Naive B cell (primary cell): ENCODE data around the gene OPRL1. TPM values are rescaled to one million over a fixed set of nuclear protein-coding genes. Genes with fewer than 3 reads are reported as not detected.
"Not testable (repeated sequence)": the region's sequence is repeated elsewhere in the genome, so short reads cannot be mapped to it uniquely, and the experiment has no call there.

ENCODE experiments used
- ATAC-seq, 2 donors: fragments of 150-1000 bp; cut with Tn5 transposase; 2 replicates each; pipeline ENCODE4 v1.10.0; 2021; ENCODE audit warnings: low read depth in 2 of 2, mild to moderate bottlenecking in 2 of 2, moderate library complexity in 2 of 2
- DNase-seq: peaks from one replicate; pipeline ENCODE4 v3.0.0; 2022
- H3K27ac Mint-ChIP-seq, 6 donors: one replicate each; pipeline ENCODE4 v1.8.0; 2020 to 2022; ENCODE audit warnings: mild to moderate bottlenecking in 6 of 6, mixed read lengths in 6 of 6, moderate library complexity in 5 of 6, inconsistent platforms in 2 of 6
- H3K27me3 Mint-ChIP-seq, 3 donors: one replicate each; pipeline ENCODE4 v1.8.0; 2021 to 2022; ENCODE audit warnings: mixed read lengths in 3 of 3, mild to moderate bottlenecking in 1 of 3
- H3K36me3 Mint-ChIP-seq, 2 donors: one replicate each; pipeline ENCODE4 v1.8.0; 2020 to 2022; ENCODE audit warnings: mixed read lengths in 2 of 2, inconsistent platforms in 1 of 2, mild to moderate bottlenecking in 1 of 2
- H3K4me1 Mint-ChIP-seq, 3 donors: one replicate each; pipeline ENCODE4 v1.8.0; 2020 to 2022; ENCODE audit warnings: mixed read lengths in 3 of 3, inconsistent platforms in 1 of 3, mild to moderate bottlenecking in 1 of 3, moderate library complexity in 1 of 3
- H3K4me3 Mint-ChIP-seq, 8 donors: one replicate each; pipeline ENCODE4 v1.8.0; 2020 to 2022; ENCODE audit warnings: mild to moderate bottlenecking in 8 of 8, mixed read lengths in 8 of 8, moderate library complexity in 8 of 8, inconsistent platforms in 2 of 8
- H3K9me3 Mint-ChIP-seq, 7 donors: one replicate each; pipeline ENCODE4 v1.8.0; 2020 to 2022; ENCODE audit warnings: mixed read lengths in 7 of 7, mild to moderate bottlenecking in 5 of 7, inconsistent platforms in 2 of 7, moderate library complexity in 1 of 7
- polyA plus RNA-seq, 6 donors: library from polyadenylated mRNA; unstranded; fragments of 300-500 nt; fragmentation: Illumina TruSeq; gene quantifications; one replicate each; pipeline ENCODE4 v1.2.3, GENCODE V29; 2021; ENCODE audit warnings: low read depth in 6 of 6

OPRL1 gene
- polyA plus RNA-seq, 6 donors from 2014 or later, result 0.91 to 3.4 (median 2.3) TPM

- Mint-ChIP-seq H3K27me3 (no peaks in the 10 kb centered on the region), H3K27ac (peak overlapping the region in 1 of 6 donors; percentile 25), H3K4me3 (no peak overlapping the region), H3K4me1 (peaks cover 9 to 20% (median 11%) of the 10 kb centered on the region in 3 donors), H3K9me3 (no peaks in the 10 kb centered on the region), H3K36me3 (no peaks in the 10 kb centered on the region)
- ATAC-seq (no peak), DNase-seq (no peak)
Observed at GRCh38 chr20:64113444-64113775, 33.5 kb downstream of the OPRL1 start.

DNA sequence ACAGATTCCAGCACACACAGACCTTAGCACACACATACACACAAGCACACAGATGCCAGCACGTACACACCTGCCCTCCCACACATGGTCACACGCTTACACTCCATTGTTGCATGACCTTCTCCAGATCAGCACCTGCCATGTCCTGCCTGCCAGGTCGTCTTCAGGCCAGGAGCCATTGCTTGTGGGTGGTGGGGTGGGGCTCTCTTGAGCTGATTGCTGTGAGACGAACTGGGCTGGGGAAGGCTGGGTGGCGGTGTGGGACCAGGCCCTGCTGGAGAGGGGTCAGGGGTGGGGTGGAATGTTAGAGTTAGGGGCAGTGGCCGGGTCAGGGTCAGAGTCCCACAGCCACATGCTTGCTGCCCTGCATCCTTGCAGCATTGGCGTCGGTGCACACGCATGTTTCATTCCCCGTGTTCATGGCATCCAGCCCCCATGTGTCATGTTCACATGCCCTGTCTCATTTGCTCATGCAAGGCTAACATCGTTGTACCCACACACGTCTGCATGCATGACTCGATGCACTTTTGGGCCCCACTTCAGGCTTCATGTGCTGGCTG, 34.0 kb downstream of the OPRL1 start:
- no peaks in the 10 kb centered on the region for H3K9me3 Mint-ChIP-seq
- peak overlapping the region in 1 of 6 donors; percentile 25 for H3K27ac Mint-ChIP-seq
- H3K4me1 Mint-ChIP-seq, result peaks cover 7 to 16% (median 8%) of the 10 kb centered on the region in 3 donors
- ATAC-seq (no peak), DNase-seq (no peak)
- no peak overlapping the region for H3K4me3 Mint-ChIP-seq
- no peaks in the 10 kb centered on the region for H3K27me3 Mint-ChIP-seq
- H3K36me3 Mint-ChIP-seq, result no peaks in the 10 kb centered on the region

GRCh38 chr20:64114356-64114971, 34.6 kb downstream of the OPRL1 start:
- peak overlapping the region in 1 of 8 donors; percentile 9 for H3K4me3 Mint-ChIP-seq
- peaks cover 4 to 15% (median 8%) of the 10 kb centered on the region in 3 donors for H3K4me1 Mint-ChIP-seq
- H3K36me3 Mint-ChIP-seq, result no peaks in the 10 kb centered on the region
- ATAC-seq, result no peak
- DNase-seq, result no peak
- H3K27me3 Mint-ChIP-seq, result no peaks in the 10 kb centered on the region
- H3K9me3 Mint-ChIP-seq, result no peaks in the 10 kb centered on the region
- no peak overlapping the region for H3K27ac Mint-ChIP-seq

DNA sequence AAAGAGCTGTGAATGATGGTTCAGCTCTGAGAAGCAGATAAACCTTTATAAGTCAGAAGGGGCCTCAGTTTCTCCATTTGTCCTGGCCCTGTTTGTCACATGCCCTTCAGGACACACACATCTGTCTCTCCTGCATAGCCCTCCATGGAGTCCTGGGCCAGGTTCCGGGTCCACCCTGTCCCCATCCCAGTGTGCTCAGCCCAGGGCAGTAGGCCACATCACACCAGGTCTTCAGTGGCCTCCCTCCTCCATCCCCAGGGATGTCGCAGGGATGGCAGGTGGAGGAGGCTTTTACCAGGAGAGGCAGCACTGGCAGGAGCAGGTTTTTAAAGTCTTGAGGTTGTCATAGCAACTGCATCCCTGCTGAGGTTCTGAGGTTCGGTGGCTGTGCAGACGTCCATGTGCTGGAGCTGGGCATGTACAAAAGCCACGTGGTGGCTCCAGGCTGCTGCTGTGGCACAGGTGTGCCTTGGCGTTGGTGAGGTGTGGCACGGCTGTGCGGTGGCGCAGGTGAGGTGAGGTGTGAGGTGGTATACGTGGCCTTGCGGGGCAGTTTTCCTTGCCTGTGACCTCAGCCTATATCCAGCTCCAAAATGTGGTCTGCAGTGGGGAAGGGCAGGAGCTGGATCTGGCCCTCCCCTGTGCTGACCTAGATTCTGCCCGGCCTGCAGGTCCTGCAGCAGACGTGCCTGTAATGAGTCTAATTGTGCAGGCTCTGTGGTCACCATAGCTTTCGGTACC, 35.5 kb downstream of the OPRL1 start:
- H3K4me3 Mint-ChIP-seq, result no peak overlapping the region
- ATAC-seq, result no peak
- no peak overlapping the region for H3K27ac Mint-ChIP-seq
- H3K9me3 Mint-ChIP-seq, result no peaks in the 10 kb centered on the region
- H3K27me3 Mint-ChIP-seq, result no peaks in the 10 kb centered on the region
- DNase-seq, result no peak
- H3K4me1 Mint-ChIP-seq, result peaks cover 10 to 20% (median 15%) of the 10 kb centered on the region in 3 donors
- no peaks in the 10 kb centered on the region for H3K36me3 Mint-ChIP-seq

DNA sequence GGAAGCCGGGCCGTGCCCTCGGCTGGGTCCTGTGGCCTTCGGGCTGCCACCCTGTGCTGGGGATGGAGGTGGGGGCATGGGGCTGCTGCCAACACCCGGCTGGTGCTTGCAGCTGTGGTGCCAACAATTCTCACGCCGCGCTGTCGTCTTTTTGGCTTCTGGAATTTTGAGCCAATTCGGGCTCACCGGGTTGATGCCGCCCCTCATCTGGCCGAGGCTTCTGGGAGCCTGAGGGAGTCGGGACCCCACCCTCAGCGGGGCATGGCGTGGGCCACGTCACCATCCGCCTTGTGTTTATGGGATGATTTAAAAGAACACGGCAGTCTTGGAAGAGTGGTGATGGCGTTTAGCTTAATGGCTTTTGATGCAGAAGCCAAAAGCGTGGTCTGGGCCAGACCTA, 36.1 kb downstream of the OPRL1 start:
- Mint-ChIP-seq H3K27ac (no peak overlapping the region), H3K9me3 (no peaks in the 10 kb centered on the region), H3K27me3 (no peaks in the 10 kb centered on the region), H3K4me1 (peaks cover 12 to 24% (median 17%) of the 10 kb centered on the region in 3 donors), H3K4me3 (no peak overlapping the region), H3K36me3 (no peaks in the 10 kb centered on the region)
- DNase-seq, result no peak
- ATAC-seq, result no peak

- no peaks in the 10 kb centered on the region for H3K9me3 Mint-ChIP-seq
- peaks cover 12 to 22% (median 16%) of the 10 kb centered on the region in 3 donors for H3K4me1 Mint-ChIP-seq
- no peak overlapping the region for H3K27ac Mint-ChIP-seq
- no peak overlapping the region for H3K4me3 Mint-ChIP-seq
- H3K27me3 Mint-ChIP-seq, result peaks cover 0 to 5% (median 3%) of the 10 kb centered on the region in 3 donors
- ATAC-seq (no peak), DNase-seq (no peak)
- no peaks in the 10 kb centered on the region for H3K36me3 Mint-ChIP-seq
Observed at GRCh38 chr20:64116541-64117431, 36.9 kb downstream of the OPRL1 start.

- H3K9me3 Mint-ChIP-seq, H3K27me3 Mint-ChIP-seq, H3K4me3 Mint-ChIP-seq: not testable (repeated sequence)
Observed at GRCh38 chr20:64117432-64117777, 37.5 kb downstream of the OPRL1 start.

DNA sequence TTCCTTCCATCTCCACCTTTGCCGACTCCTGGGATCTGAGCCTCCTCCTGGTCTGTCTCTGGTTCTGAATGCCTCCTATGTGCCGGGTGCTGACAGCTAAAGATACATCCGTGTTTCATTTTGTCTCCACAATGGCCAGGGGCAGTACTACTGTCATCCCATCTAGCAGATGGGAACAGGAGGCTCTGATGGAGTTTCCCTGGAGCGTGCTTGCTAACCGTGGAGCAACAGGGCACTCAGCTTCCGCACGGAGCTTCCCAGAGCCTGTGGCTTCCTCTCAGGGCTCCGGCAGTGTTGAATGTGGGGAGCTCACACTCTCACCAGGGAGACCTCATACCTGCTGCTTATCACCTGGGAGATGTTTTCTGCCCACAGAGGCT, 39.4 kb downstream of the OPRL1 start:
- DNase-seq, result no peak
- Mint-ChIP-seq H3K27me3 (peaks cover 0 to 12% (median 6%) of the 10 kb centered on the region in 3 donors), H3K4me3 (no peak overlapping the region), H3K36me3 (no peaks in the 10 kb centered on the region), H3K27ac (peak overlapping the region in 3 of 6 donors; percentile 26 to 83 (median 48)), H3K9me3 (no peaks in the 10 kb centered on the region), H3K4me1 (peaks cover 9% of the 10 kb centered on the region in 3 donors)
- ATAC-seq, result no peak

More at GRCh38 chr20:64117432-64117777, 37.5 kb downstream of the OPRL1 start:
- not testable (repeated sequence) for DNase-seq, H3K27ac Mint-ChIP-seq, ATAC-seq, H3K36me3 Mint-ChIP-seq
- H3K4me1 Mint-ChIP-seq, result peaks cover 10 to 15% (median 10%) of the 10 kb centered on the region in 3 donors

DNA sequence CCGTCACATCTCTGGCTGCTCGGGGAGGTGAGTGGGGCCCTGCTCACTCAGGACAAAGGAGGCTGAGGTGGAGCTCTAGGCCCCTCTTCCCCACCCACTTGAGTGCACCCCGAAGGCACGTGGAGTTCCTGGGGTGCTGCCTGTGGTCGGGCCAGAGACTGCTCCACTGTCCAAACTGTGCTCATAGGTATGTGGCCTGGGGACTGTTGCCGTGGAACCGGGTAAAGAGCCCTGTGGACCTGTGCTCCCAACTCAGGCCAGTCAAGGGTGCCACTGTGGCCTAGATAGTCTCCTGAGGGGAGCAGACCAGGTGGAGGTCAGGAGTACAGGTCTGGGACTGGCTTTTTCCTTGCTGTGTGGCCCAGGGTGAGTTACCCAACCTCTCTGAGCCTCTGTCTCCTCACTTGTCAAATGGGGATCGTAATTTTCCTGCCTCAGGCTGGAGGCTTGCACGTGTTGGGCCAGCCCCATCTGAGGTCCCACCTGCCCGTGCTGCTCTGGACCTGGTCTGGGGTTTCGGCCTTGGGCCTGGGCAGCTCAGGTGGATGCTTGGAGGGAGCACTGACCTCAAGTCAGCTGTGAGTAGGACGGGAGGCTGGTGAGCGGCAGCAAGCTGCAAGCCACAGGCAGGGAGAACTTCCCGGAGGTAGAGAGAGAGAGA, 39.9 kb downstream of the OPRL1 start:
- H3K27me3 Mint-ChIP-seq, result peaks cover 0 to 14% (median 8%) of the 10 kb centered on the region in 3 donors
- H3K4me3 Mint-ChIP-seq, result peak overlapping the region; percentile 47 to 89 (median 75)
- H3K36me3 Mint-ChIP-seq, result no peaks in the 10 kb centered on the region
- no peaks in the 10 kb centered on the region for H3K9me3 Mint-ChIP-seq
- DNase-seq (peak; percentile 14), ATAC-seq (no peak)
- H3K4me1 Mint-ChIP-seq, result peaks cover 9% of the 10 kb centered on the region in 3 donors
- peak overlapping the region in 5 of 6 donors; percentile 72 to 93 (median 83) for H3K27ac Mint-ChIP-seq

DNA sequence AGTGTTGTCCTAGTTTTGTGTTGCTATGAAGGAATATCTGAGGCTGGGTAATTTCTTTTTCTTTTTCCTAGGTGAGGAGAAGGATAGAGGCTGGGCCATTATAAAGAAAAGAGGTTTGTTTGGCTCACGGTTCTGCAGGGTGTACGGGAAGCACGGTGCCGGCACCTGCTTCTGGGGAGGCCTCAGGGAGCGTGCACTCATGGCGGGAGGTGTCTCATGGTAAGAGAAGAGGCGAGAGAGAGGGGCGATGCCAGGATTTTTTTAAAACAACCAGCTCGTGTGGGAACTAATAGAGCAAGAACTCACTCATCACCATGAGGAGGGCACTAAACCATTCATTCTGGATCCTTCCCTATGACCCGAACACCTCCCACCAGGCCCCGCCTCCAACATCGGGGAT, 41.7 kb downstream of the OPRL1 start:
- no peak overlapping the region for H3K27ac Mint-ChIP-seq
- peaks cover 0 to 19% (median 8%) of the 10 kb centered on the region in 3 donors for H3K27me3 Mint-ChIP-seq
- ATAC-seq (no peak), DNase-seq (no peak)
- H3K4me1 Mint-ChIP-seq, result peaks cover 9% of the 10 kb centered on the region in 3 donors
- no peaks in the 10 kb centered on the region for H3K9me3 Mint-ChIP-seq
- H3K4me3 Mint-ChIP-seq, result no peak overlapping the region
- no peaks in the 10 kb centered on the region for H3K36me3 Mint-ChIP-seq

DNA sequence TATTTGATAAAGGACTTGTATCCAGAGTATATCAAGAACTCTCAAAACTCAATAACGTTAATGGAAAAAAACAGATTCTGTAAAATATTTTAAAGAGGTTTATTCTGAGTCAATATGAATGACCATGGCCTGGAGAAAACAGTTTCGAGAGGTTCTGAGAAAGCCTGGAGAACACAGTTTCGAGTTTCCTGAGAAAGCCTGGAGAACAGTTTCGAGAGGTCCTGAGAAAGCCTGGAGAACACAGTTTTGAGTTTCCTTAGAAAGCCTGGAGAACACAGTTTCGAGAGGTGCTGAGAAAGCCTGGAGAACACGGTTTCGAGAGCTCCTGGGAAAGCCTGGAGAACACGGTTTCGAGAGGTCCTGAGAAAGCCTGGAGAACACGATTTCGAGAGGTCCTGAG, 43.0 kb downstream of the OPRL1 start:
- ATAC-seq, H3K4me1 Mint-ChIP-seq, H3K27ac Mint-ChIP-seq, DNase-seq, H3K9me3 Mint-ChIP-seq, H3K36me3 Mint-ChIP-seq, H3K4me3 Mint-ChIP-seq: not testable (repeated sequence)
- H3K27me3 Mint-ChIP-seq, result peaks cover 0 to 19% (median 8%) of the 10 kb centered on the region in 3 donors

DNA sequence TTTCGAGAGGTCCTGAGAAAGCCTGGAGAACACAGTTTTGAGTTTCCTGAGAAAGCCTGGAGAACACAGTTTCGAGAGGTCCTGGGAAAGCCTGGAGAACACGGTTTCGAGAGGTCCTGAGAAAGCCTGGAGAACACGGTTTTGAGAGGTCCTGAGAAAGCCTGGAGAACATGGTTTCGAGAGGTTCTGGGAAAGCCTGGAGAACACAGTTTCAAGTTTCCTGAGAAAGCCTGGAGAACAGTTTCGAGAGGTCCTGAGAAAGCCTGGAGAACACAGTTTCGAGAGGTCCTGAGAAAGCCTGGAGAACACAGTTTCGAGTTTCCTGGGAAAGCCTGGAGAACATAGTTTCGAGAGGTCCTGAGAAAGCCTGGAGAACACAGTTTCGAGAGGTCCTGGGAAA, 43.6 kb downstream of the OPRL1 start:
- ATAC-seq, H3K36me3 Mint-ChIP-seq, H3K9me3 Mint-ChIP-seq, H3K4me1 Mint-ChIP-seq, DNase-seq, H3K4me3 Mint-ChIP-seq, H3K27ac Mint-ChIP-seq: not testable (repeated sequence)
- peaks cover 5 to 24% (median 12%) of the 10 kb centered on the region in 3 donors for H3K27me3 Mint-ChIP-seq
